ENCODE measurements around the gene TMCC3. TPM values are rescaled to one million over a fixed set of nuclear protein-coding genes. Genes with fewer than 3 reads are reported as not detected.

The TMCC3 gene
- total and polyA plus RNA-seq, 2 experiments from 2014 or later: 0.60 to 0.79 TPM

GRCh38 chr12:94633401-94633800 is 17.0 kb downstream of the TMCC3 start:
- no peak overlapping the region for H3K4me3 ChIP-seq
- no peaks in the 10 kb centered on the region for H3K36me3 ChIP-seq
- H3K9me3 ChIP-seq (ENCODE audit: low read depth): no peaks in the 10 kb centered on the region
- H3K4me1 ChIP-seq (ENCODE audit: low read depth): no peaks in the 10 kb centered on the region
- H3K27me3 ChIP-seq: no peaks in the 10 kb centered on the region
- TF ChIP-seq CTCF (IDR thresholded peaks at IDR 0.05; ENCODE audit: low read depth, low read length): no peak
- no peak overlapping the region for H3K27ac ChIP-seq
- DNase-seq (ENCODE audit: low read depth in 1 of 2, low spot score in 1 of 2): no peak

- Histone ChIP-seq H3K36me3 (no peaks in the 10 kb centered on the region), H3K27me3 (no peaks in the 10 kb centered on the region), H3K27ac (no peak overlapping the region), H3K4me1 (ENCODE audit: low read depth) (no peaks in the 10 kb centered on the region), H3K4me3 (no peak overlapping the region), H3K9me3 (ENCODE audit: low read depth) (no peaks in the 10 kb centered on the region)
- DNase-seq (ENCODE audit: low read depth in 1 of 2, low spot score in 1 of 2): no peak
- no peak for TF ChIP-seq CTCF (IDR thresholded peaks at IDR 0.05; ENCODE audit: low read depth, low read length)
Observed at GRCh38 chr12:94631058-94631457, 19.3 kb downstream of the TMCC3 start.

DNA sequence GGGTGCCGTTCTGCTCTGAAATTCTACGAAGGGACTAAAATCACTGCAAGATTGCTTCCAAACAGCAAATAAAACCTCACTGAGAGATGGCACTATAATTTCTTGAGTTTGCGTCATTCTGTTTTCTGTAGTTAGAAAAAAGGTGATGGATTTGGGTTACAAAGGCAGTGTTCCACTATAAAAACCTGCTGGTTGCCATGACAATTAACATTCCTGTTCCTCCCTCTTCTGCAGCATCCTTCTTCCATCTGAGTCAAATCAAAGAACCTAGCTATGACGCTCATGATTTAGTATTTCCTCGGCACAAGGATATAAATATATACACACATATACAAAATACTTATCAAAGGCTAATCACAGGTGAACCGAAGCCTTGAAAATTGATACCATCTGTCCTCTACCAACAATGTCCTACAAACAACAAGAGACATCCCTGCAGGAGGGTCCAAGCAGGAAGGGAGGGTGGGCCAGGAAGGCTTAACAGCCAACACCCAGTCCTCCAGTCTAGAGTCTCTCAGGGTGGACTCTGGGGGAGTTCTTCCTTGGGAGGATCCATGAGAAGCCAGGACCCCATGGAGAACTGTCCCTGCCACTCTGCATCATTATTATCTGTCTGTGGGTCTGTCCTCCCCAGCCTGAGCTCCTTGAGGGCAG is 21.4 kb downstream of the TMCC3 start:
- TF ChIP-seq CTCF (IDR thresholded peaks at IDR 0.05; ENCODE audit: low read depth, low read length): no peak
- DNase-seq (ENCODE audit: low read depth in 1 of 2, low spot score in 1 of 2): no peak
- H3K4me1 ChIP-seq (ENCODE audit: low read depth): no peaks in the 10 kb centered on the region
- no peak overlapping the region for H3K4me3 ChIP-seq
- no peaks in the 10 kb centered on the region for H3K36me3 ChIP-seq
- no peaks in the 10 kb centered on the region for H3K27me3 ChIP-seq
- no peak overlapping the region for H3K27ac ChIP-seq
- H3K9me3 ChIP-seq (ENCODE audit: low read depth): no peaks in the 10 kb centered on the region

- H3K9me3 ChIP-seq (ENCODE audit: low read depth): no peaks in the 10 kb centered on the region
- no peak overlapping the region for H3K4me3 ChIP-seq
- H3K27me3 ChIP-seq: no peaks in the 10 kb centered on the region
- no peaks in the 10 kb centered on the region for H3K36me3 ChIP-seq
- no peak for TF ChIP-seq CTCF (IDR thresholded peaks at IDR 0.05; ENCODE audit: low read depth, low read length)
- DNase-seq (ENCODE audit: low read depth in 1 of 2, low spot score in 1 of 2): no peak
- no peaks in the 10 kb centered on the region for H3K4me1 ChIP-seq (ENCODE audit: low read depth)
- H3K27ac ChIP-seq: no peak overlapping the region
Observed at GRCh38 chr12:94628369-94628768, 22.0 kb downstream of the TMCC3 start.

DNA sequence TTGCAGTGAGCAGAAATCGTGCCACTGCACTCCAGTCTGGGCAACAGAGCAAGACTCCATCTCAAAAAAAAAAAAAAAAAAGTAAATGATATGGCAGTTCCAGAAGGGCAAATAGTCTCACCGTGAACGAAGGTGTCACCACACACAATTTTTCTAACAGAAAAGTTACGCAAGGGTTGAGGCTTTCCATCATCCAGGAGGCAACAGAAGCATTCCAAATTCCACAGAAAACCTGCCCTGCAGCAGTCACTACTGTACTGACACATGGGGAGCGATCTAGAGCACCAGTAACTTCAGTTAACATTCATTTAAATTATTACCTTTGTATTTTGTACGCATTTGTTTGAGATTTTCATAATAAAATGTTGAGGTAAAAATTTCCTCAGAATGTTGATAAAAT is 24.8 kb downstream of the TMCC3 start:
- DNase-seq (ENCODE audit: low read depth in 1 of 2, low spot score in 1 of 2): no peak
- no peaks in the 10 kb centered on the region for H3K9me3 ChIP-seq (ENCODE audit: low read depth)
- H3K27ac ChIP-seq: no peak overlapping the region

More for the DNA sequence above, 24.8 kb downstream of the TMCC3 start:
- Histone ChIP-seq H3K4me1 (ENCODE audit: low read depth) (peaks cover 6% of the 10 kb centered on the region), H3K27me3 (no peaks in the 10 kb centered on the region), H3K4me3 (no peak overlapping the region), H3K36me3 (no peaks in the 10 kb centered on the region)
- TF ChIP-seq CTCF (IDR thresholded peaks at IDR 0.05; ENCODE audit: low read depth, low read length): no peak

All from cardiac muscle cell (in vitro differentiated cells and primary cell).